ENCODE data around the gene SLC23A2.
"Not testable (repeated sequence)": the region's sequence is repeated elsewhere in the genome, so short reads cannot be mapped to it uniquely, and the experiment has no call there.

The SLC23A2 gene

GRCh38 chr20:4871486-4871885 is 129.8 kb downstream of the SLC23A2 start:
- no peak for DNase-seq

GRCh38 chr20:4870906-4871305 is 130.4 kb downstream of the SLC23A2 start:
- DNase-seq, result no peak

- peak in 1 of 5 donors; percentile 59 for DNase-seq
Measured at GRCh38 chr20:4869290-4870193, 131.8 kb downstream of the SLC23A2 start.

- no peak for DNase-seq
Measured at GRCh38 chr20:4867051-4867450, 134.3 kb downstream of the SLC23A2 start.

GRCh38 chr20:4866429-4866828 is 134.9 kb downstream of the SLC23A2 start:
- DNase-seq, result no peak

- DNase-seq, result no peak
Measured at GRCh38 chr20:4864311-4864752, 137.0 kb downstream of the SLC23A2 start.

- DNase-seq, result no peak
Measured at GRCh38 chr20:4862661-4863060, 138.6 kb downstream of the SLC23A2 start.

GRCh38 chr20:4861961-4862360 is 139.3 kb downstream of the SLC23A2 start:
- DNase-seq, result no peak

- no peak for DNase-seq
Measured at GRCh38 chr20:4858000-4858399, 143.3 kb downstream of the SLC23A2 start.

GRCh38 chr20:4856022-4856755 is 145.1 kb downstream of the SLC23A2 start:
- no peak for DNase-seq

GRCh38 chr20:4855555-4855954 is 145.8 kb downstream of the SLC23A2 start:
- no peak for DNase-seq

- DNase-seq, result no peak
Measured at GRCh38 chr20:4855097-4855496, 146.2 kb downstream of the SLC23A2 start.

GRCh38 chr20:4854561-4854901 is 146.8 kb downstream of the SLC23A2 start:
- no peak for DNase-seq

GRCh38 chr20:4853757-4854560 is 147.4 kb downstream of the SLC23A2 start:
- no peak for DNase-seq

GRCh38 chr20:4853004-4853403 is 148.3 kb downstream of the SLC23A2 start:
- DNase-seq, result no peak

- no peak for DNase-seq
Measured at GRCh38 chr20:4850960-4851359, 150.3 kb downstream of the SLC23A2 start.

- not testable (repeated sequence) for DNase-seq
Measured at GRCh38 chr20:4848829-4849228, 152.5 kb downstream of the SLC23A2 start.

GRCh38 chr20:4848041-4848440 is 153.3 kb downstream of the SLC23A2 start:
- no peak for DNase-seq

- DNase-seq, result no peak
Measured at GRCh38 chr20:4846821-4847220, 154.5 kb downstream of the SLC23A2 start.

- no peak for DNase-seq
Measured at GRCh38 chr20:4844751-4845465, 156.4 kb downstream of the SLC23A2 start.

GRCh38 chr20:4844325-4844724 is 157.0 kb downstream of the SLC23A2 start:
- no peak for DNase-seq

GRCh38 chr20:4840801-4841200 is 160.5 kb downstream of the SLC23A2 start:
- no peak for DNase-seq
